GM12878 (cell line): ENCODE data around the gene ZNF548. TPM values are rescaled to one million over a fixed set of nuclear protein-coding genes. Genes with fewer than 3 reads are reported as not detected.
A peak's percentile ranks its signal among the peaks of the same experiment; 100 is the strongest.

Experiments
- ATF2 ChIP-seq: IDR thresholded peaks from 2 replicates; pipeline ENCODE4 v1.6.1; 2012; ENCODE audit warnings: low read length, inconsistent platforms
- CEBPB ChIP-seq, 2 experiments: fragments of 150-350 bp in 1 of 2; IDR thresholded peaks; 2 replicates each; pipeline ENCODE4 v1.6.1; 2012 to 2014; ENCODE audit warnings: low read depth in 2 of 2, low read length in 2 of 2, borderline replicate concordance in 1 of 2, inconsistent platforms in 1 of 2
- CHD4 ChIP-seq: fragments of 200-600 bp; sonication (generic); IDR thresholded peaks from 2 replicates; pipeline ENCODE4 v1.6.1; 2016; ENCODE audit warnings: mild to moderate bottlenecking
- CREM ChIP-seq: IDR thresholded peaks from 2 replicates; pipeline ENCODE4 v1.6.1; 2014; ENCODE audit warnings: antibody characterized with exemption, low read depth
- ETV6 ChIP-seq, 2 experiments: fragments of 450-650 bp in 1 of 2; IDR thresholded peaks in 1 of 2; conservative IDR thresholded peaks in 1 of 2; 2 replicates each; pipeline ENCODE4 v1.6.1; 2014; ENCODE audit warnings: antibody characterized with exemption in 1 of 2, borderline replicate concordance in 1 of 2, low read depth in 1 of 2, mild to moderate bottlenecking in 1 of 2, moderate library complexity in 1 of 2
- HCFC1 ChIP-seq: fragments of 150-350 bp; IDR thresholded peaks from 2 replicates; pipeline ENCODE4 v1.6.1; 2014; ENCODE audit warnings: low read length
- IKZF2 ChIP-seq, 2 experiments: fragments of 450-650 bp; IDR thresholded peaks; 2 replicates each; pipeline ENCODE4 v1.6.1; 2017; ENCODE audit warnings: mild to moderate bottlenecking in 2 of 2, moderate library complexity in 2 of 2
- JUND ChIP-seq: IDR thresholded peaks from 2 replicates; pipeline ENCODE4 v1.6.1; 2012; ENCODE audit warnings: low read depth, mild to moderate bottlenecking, low read length, improper control_type of control experiment, moderate library complexity
- KAT2A ChIP-seq: conservative IDR thresholded peaks from 2 replicates; pipeline ENCODE4 v1.6.1; 2011; ENCODE audit warnings: low read depth, low read length; ENCODE audit not compliant: control insufficient read depth
- KDM1A ChIP-seq: fragments of 200-600 bp; sonication (generic); IDR thresholded peaks from 2 replicates; pipeline ENCODE4 v1.6.1; 2016; ENCODE audit warnings: borderline replicate concordance
- NFYA ChIP-seq: IDR thresholded peaks from 2 replicates; pipeline ENCODE4 v1.6.1; 2011; ENCODE audit warnings: low read depth, mild to moderate bottlenecking, low read length, improper control_type of control experiment, borderline replicate concordance
- NR2C1 ChIP-seq: fragments of 450-650 bp; IDR thresholded peaks from 2 replicates; pipeline ENCODE4 v1.6.1; 2017; ENCODE audit warnings: antibody characterized with exemption, mild to moderate bottlenecking, moderate library complexity
- PBX3 ChIP-seq: IDR thresholded peaks from 2 replicates; pipeline ENCODE4 v1.6.1; 2011; ENCODE audit warnings: mild to moderate bottlenecking, low read depth, low read length, moderate library complexity; ENCODE audit not compliant: insufficient replicate concordance
- POU2F2 ChIP-seq: IDR thresholded peaks from 3 replicates; pipeline ENCODE4 v1.6.1; 2011; ENCODE audit warnings: low read depth, mild to moderate bottlenecking, low read length, borderline replicate concordance
- RELA ChIP-seq: fragments of 450-650 bp; IDR thresholded peaks from 2 replicates; pipeline ENCODE4 v1.8.0; 2014; ENCODE audit warnings: borderline replicate concordance; ENCODE audit not compliant: partially characterized antibody
- SIN3A ChIP-seq: IDR thresholded peaks from 2 replicates; pipeline ENCODE4 v1.6.1; 2012; ENCODE audit warnings: low read depth, low read length, improper control_type of control experiment
- SPI1 ChIP-seq: IDR thresholded peaks from 2 replicates; pipeline ENCODE4 v1.6.1; 2011; ENCODE audit warnings: low read depth, mild to moderate bottlenecking, low read length, moderate library complexity, borderline replicate concordance; ENCODE audit not compliant: insufficient read depth
- SREBF1 ChIP-seq: IDR thresholded peaks from 2 replicates; pipeline ENCODE4 v1.6.1; 2012; ENCODE audit warnings: mild to moderate bottlenecking, low read length
- SUZ12 ChIP-seq: fragments of 200-600 bp; sonication (generic); IDR thresholded peaks from one replicate; pipeline ENCODE4 v1.6.1; 2018; ENCODE audit warnings: antibody characterized with exemption, mild to moderate bottlenecking; ENCODE audit not compliant: unreplicated experiment
- TCF3 ChIP-seq: IDR thresholded peaks from 2 replicates; pipeline ENCODE4 v1.6.1; 2012; ENCODE audit warnings: low read depth, mild to moderate bottlenecking, low read length, borderline replicate concordance; ENCODE audit not compliant: insufficient read depth
- TCF7 ChIP-seq: IDR thresholded peaks from 2 replicates; pipeline ENCODE4 v1.6.1; 2014; ENCODE audit warnings: antibody characterized with exemption, borderline replicate concordance
- YBX1 ChIP-seq: fragments of 450-650 bp; IDR thresholded peaks from 2 replicates; pipeline ENCODE4 v1.6.1; 2016; ENCODE audit warnings: antibody characterized with exemption
- ZNF207 ChIP-seq: fragments of 450-650 bp; IDR thresholded peaks from 2 replicates; pipeline ENCODE4 v1.6.1; 2014; ENCODE audit warnings: antibody characterized with exemption, mild to moderate bottlenecking, borderline replicate concordance
- ZNF592 ChIP-seq: fragments of 450-650 bp; IDR thresholded peaks from 2 replicates; pipeline ENCODE4 v1.6.1; 2017; ENCODE audit warnings: mild to moderate bottlenecking, moderate library complexity
- polyA plus RNA-seq, 11 experiments: library from polyadenylated mRNA; depleted of rRNA in 4 of 11; unstranded in 6 of 11; stranded (reverse) in 5 of 11; fragments of >200 nt; fragmentation: Nextera tagmentation in 4 of 11; fragmentation: Illumina TruSeq in 1 of 11; extraction: Ambion mirVana in 4 of 11; extraction: Trizol in 1 of 11; gene quantifications; 1 replicate in 1 of 11; 2 replicates in 10 of 11; pipeline versions ENCODE4 v1.2.1 to v1.2.3, GENCODE V29; 2011 to 2016; ENCODE audit warnings: inconsistent platforms in 2 of 11, missing spikeins in 2 of 11, low read depth in 1 of 11
- total RNA-seq, 4 experiments: library from RNA; depleted of rRNA in 3 of 4; stranded (reverse); fragments of >200 nt in 3 of 4; fragmentation: Illumina TruSeq in 1 of 4; extraction: Trizol in 1 of 4; gene quantifications; 2 replicates each; pipeline versions ENCODE4 v1.2.1 to v1.2.3, GENCODE V29; 2013 to 2021

ZNF548 gene
- total and polyA plus RNA-seq, 10 of the 15 experiments (the other 5 are each of a cell fraction or from before 2014, with no cell fraction given), result 3.9 to 44.8 (median 16.5) TPM

- TF ChIP-seq YBX1 (no peak), KAT2A (no peak), TCF7 (no peak), SPI1 (no peak), ATF2 (no peak), RELA (no peak), CHD4 (no peak), KDM1A (no peak), CREM (peak; percentile 99), SIN3A (peak; percentile 76), TCF3 (no peak), IKZF2 (IDR thresholded peaks at IDR 0.05) (peak in 1 of 2 experiments; percentile 50; a peak in 2 of 4 replicates), NR2C1 (0 out of 2 replicates have a peak, but pooled peaks have one; percentile 3), ZNF207 (no peak), SUZ12 (no peak), JUND (0 out of 2 replicates have a peak, but pooled peaks have one; percentile 6), ZNF592 (no peak), SREBF1 (no peak), POU2F2 (no peak), CEBPB (IDR thresholded peaks at IDR 0.05; ENCODE audit: borderline replicate concordance in 1 of 2, low read depth in 2 of 2, low read length in 2 of 2) (no peak), PBX3 (no peak), HCFC1 (peak; percentile 89), NFYA (no peak), ETV6 (conservative IDR thresholded peaks at IDR 0.05 in 1 of 2, IDR thresholded peaks at IDR 0.05 in 1 of 2; ENCODE audit: borderline replicate concordance in 1 of 2, low read depth in 1 of 2) (no peak)
These were observed 38.5 kb upstream of the ZNF548 start, which contains the start of gene ZNF304 (continued) for GRCh38 chr19:57350877-57351805.
